ENCODE measurements around the gene ITGB1BP1. TPM values are rescaled to one million over a fixed set of nuclear protein-coding genes. Genes with fewer than 3 reads are reported as not detected.
A peak's percentile ranks its signal among the peaks of the same experiment; 100 is the strongest.

The ITGB1BP1 gene
- total and polyA plus RNA-seq, 2 of the 13 experiments (the other 11 are each of a cell fraction or from before 2014, with no cell fraction given) = 106 to 108 TPM

GRCh38 chr2:9356261-9356660 is 67.1 kb downstream of the ITGB1BP1 start:
- WGBS (ENCODE audit: low lambda C conversion rate) = 69% methylated on average over 11 of the region's 11 CpGs
- Histone ChIP-seq H3K9me3 (ENCODE audit: low read length) (no peaks in the 10 kb centered on the region), H3K9ac (ENCODE audit: insufficient read depth, low read depth, low read length) (no peak overlapping the region), H3K4me2 (ENCODE audit: low read depth, low read length) (peak overlapping the region; percentile 9; the same call in 1 of the 2 replicates), H2AFZ (ENCODE audit: low read length) (no peak overlapping the region), H4K20me1 (ENCODE audit: insufficient read depth, low read length) (no peaks in the 10 kb centered on the region), H3K79me2 (ENCODE audit: insufficient read depth, low read length) (no peaks in the 10 kb centered on the region), H3K27ac (ENCODE audit: extremely low read length, insufficient read depth, low read length) (peak overlapping the region; percentile 34), H3K4me1 (ENCODE audit: insufficient read depth, low read length) (peaks cover 24% of the 10 kb centered on the region), H3K36me3 (replicated peaks in 1 of 2; ENCODE audit: control insufficient read depth in 1 of 2, insufficient read depth in 2 of 2, low read length in 2 of 2) (peaks cover 14 to 46% of the 10 kb centered on the region in 2 experiments), H3K4me3 (replicated peaks in 1 of 3; ENCODE audit: insufficient read depth in 1 of 3, low read depth in 2 of 3, low read length in 3 of 3) (no peak overlapping the region), H3K27me3 (ENCODE audit: control insufficient read depth in 1 of 2, insufficient read depth in 2 of 2, low read length in 2 of 2) (no peaks in the 10 kb centered on the region)
- CTCF ChIA-PET (ENCODE audit: low intra/inter-chr PET ratio, low total read pairs) = no interaction called here
- intact Hi-C loops (cut with micrococcal nuclease; ENCODE audit: unreplicated experiment) (no loop called here), in situ Hi-C loops (cut with HindIII; ENCODE audit: extremely low pct_ligation_motif_present, low pct_unique_long_range_greater_than_20kb) (no loop called here)
- POLR2A ChIA-PET = interaction anchor here (2.9 kb wide), 1 partner anchor 20 kb away, joined by 8 read pairs; no protein-coding TSS in a partner anchor
- ATAC-seq (peak; percentile 55), FAIRE-seq (no peak), DNase-seq (ENCODE audit: low spot score) (no peak)
- peak; percentile 27; the same call in 1 of the 2 replicates for TF ChIP-seq SALL1 (CRISPR knock-in tag; IDR thresholded peaks at IDR 0.05)
- TF ChIP-seq ZNF569 (CRISPR knock-in tag; IDR thresholded peaks at IDR 0.05; ENCODE audit: borderline replicate concordance) = peak; percentile 43; the same call in 1 of the 2 replicates
- no peak for TF ChIP-seq ZNF790 (CRISPR knock-in tag; IDR thresholded peaks at IDR 0.05; ENCODE audit: borderline replicate concordance)
- TF ChIP-seq ZBTB38 (CRISPR knock-in tag; IDR thresholded peaks at IDR 0.05) = peak; percentile 55; the same call in 1 of the 2 replicates
- no TSS peak for BruUV-seq (replicated peaks)

- intact Hi-C loops (cut with micrococcal nuclease; ENCODE audit: unreplicated experiment) = no loop called here
- WGBS (ENCODE audit: low lambda C conversion rate) = 89% methylated on average over 4 of the region's 4 CpGs
- FAIRE-seq (no peak), DNase-seq (ENCODE audit: low spot score) (no peak), ATAC-seq (peak; percentile 20; the same call in 1 of the 3 replicates)
- Histone ChIP-seq H3K9ac (ENCODE audit: insufficient read depth, low read depth, low read length) (no peak overlapping the region), H4K20me1 (ENCODE audit: insufficient read depth, low read length) (no peaks in the 10 kb centered on the region), H3K27ac (ENCODE audit: extremely low read length, insufficient read depth, low read length) (no peak overlapping the region), H3K36me3 (replicated peaks in 1 of 2; ENCODE audit: control insufficient read depth in 1 of 2, insufficient read depth in 2 of 2, low read length in 2 of 2) (peaks cover 16 to 52% of the 10 kb centered on the region in 2 experiments), H3K79me2 (ENCODE audit: insufficient read depth, low read length) (no peaks in the 10 kb centered on the region), H3K4me1 (ENCODE audit: insufficient read depth, low read length) (peaks cover 29% of the 10 kb centered on the region), H2AFZ (ENCODE audit: low read length) (no peak overlapping the region), H3K27me3 (ENCODE audit: control insufficient read depth in 1 of 2, insufficient read depth in 2 of 2, low read length in 2 of 2) (no peaks in the 10 kb centered on the region), H3K4me2 (ENCODE audit: low read depth, low read length) (no peak overlapping the region), H3K9me3 (ENCODE audit: low read length) (no peaks in the 10 kb centered on the region), H3K4me3 (replicated peaks in 1 of 3; ENCODE audit: insufficient read depth in 1 of 3, low read depth in 2 of 3, low read length in 3 of 3) (no peak overlapping the region)
- BruUV-seq (replicated peaks) = no TSS peak
- CTCF ChIA-PET (ENCODE audit: low intra/inter-chr PET ratio, low total read pairs) = no interaction called here
- in situ Hi-C loops (cut with HindIII; ENCODE audit: extremely low pct_ligation_motif_present, low pct_unique_long_range_greater_than_20kb) = no loop called here
- POLR2A ChIA-PET = interaction anchor here (2.9 kb wide), 1 partner anchor 19 kb away, joined by 8 read pairs; no protein-coding TSS in a partner anchor
- TF ChIP-seq FOSL2 (CRISPR knock-in tag; IDR thresholded peaks at IDR 0.05) (no peak), EP300 (IDR thresholded peaks at IDR 0.05; ENCODE audit: low read depth in 2 of 2, low read length in 2 of 2) (no peak), EP300 (CRISPR knock-in tag; IDR thresholded peaks at IDR 0.05; ENCODE audit: borderline replicate concordance) (no peak), STAT6 (CRISPR knock-in tag; IDR thresholded peaks at IDR 0.05; ENCODE audit: borderline replicate concordance) (no peak), YY1 (IDR thresholded peaks at IDR 0.05; ENCODE audit: insufficient read depth, insufficient replicate concordance, low read depth, low read length) (no peak), KDM1A (CRISPR knock-in tag; IDR thresholded peaks at IDR 0.05) (no peak), ELF4 (CRISPR knock-in tag; IDR thresholded peaks at IDR 0.05; ENCODE audit: borderline replicate concordance) (no peak)
- TF ChIP-seq, protein P1, sequence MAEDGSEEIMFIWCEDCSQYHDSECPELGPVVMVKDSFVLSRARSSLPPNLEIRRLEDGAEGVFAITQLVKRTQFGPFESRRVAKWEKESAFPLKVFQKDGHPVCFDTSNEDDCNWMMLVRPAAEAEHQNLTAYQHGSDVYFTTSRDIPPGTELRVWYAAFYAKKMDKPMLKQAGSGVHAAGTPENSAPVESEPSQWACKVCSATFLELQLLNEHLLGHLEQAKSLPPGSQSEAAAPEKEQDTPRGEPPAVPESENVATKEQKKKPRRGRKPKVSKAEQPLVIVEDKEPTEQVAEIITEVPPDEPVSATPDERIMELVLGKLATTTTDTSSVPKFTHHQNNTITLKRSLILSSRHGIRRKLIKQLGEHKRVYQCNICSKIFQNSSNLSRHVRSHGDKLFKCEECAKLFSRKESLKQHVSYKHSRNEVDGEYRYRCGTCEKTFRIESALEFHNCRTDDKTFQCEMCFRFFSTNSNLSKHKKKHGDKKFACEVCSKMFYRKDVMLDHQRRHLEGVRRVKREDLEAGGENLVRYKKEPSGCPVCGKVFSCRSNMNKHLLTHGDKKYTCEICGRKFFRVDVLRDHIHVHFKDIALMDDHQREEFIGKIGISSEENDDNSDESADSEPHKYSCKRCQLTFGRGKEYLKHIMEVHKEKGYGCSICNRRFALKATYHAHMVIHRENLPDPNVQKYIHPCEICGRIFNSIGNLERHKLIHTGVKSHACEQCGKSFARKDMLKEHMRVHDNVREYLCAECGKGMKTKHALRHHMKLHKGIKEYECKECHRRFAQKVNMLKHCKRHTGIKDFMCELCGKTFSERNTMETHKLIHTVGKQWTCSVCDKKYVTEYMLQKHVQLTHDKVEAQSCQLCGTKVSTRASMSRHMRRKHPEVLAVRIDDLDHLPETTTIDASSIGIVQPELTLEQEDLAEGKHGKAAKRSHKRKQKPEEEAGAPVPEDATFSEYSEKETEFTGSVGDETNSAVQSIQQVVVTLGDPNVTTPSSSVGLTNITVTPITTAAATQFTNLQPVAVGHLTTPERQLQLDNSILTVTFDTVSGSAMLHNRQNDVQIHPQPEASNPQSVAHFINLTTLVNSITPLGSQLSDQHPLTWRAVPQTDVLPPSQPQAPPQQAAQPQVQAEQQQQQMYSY (CRISPR knock-in tag; IDR thresholded peaks at IDR 0.05) = no peak
Measured at GRCh38 chr2:9355716-9356115, 67.6 kb downstream of the ITGB1BP1 start.

Measured in HepG2 (cell line).